ENCODE data around the gene CACNA1F. TPM values are rescaled to one million over a fixed set of nuclear protein-coding genes. Genes with fewer than 3 reads are reported as not detected.

Gene CACNA1F
- polyA plus RNA-seq, 3 donors = 0.73 TPM; not detected in 2

- Mint-ChIP-seq H3K27me3 (ENCODE audit: low read depth in 3 of 3) (peaks cover 0 to 6% (median 2%) of the 10 kb centered on the region in 3 donors), H3K4me3 (no peak overlapping the region), H3K27ac (peak overlapping the region in 1 of 7 donors; percentile 32), H3K36me3 (peaks cover 59 to 89% of the 10 kb centered on the region in 2 donors), H3K4me1 (no peaks in the 10 kb centered on the region), H3K9me3 (peaks cover 0 to 1% (median 0%) of the 10 kb centered on the region in 7 donors)
- TF ChIP-seq CTCF (IDR thresholded peaks at IDR 0.05) = no peak
- 97% methylated on average over 6 of the region's 10 CpGs for WGBS (ENCODE audit: insufficient coverage)
- H3K4me3 ChIP-seq (replicated peaks in 1 of 3; ENCODE audit: low read depth in 2 of 3, low read length in 3 of 3) = no peak overlapping the region
- intact Hi-C loops (cut with micrococcal nuclease) = no loop called here
- no peak overlapping the region for H3K27ac ChIP-seq (ENCODE audit: low read depth in 1 of 2, low read length in 2 of 2)
- no peak overlapping the region for H3K4me2 ChIP-seq (replicated peaks; ENCODE audit: extremely low read depth, low read length, poor library complexity, severe bottlenecking)
- peaks cover 66 to 93% of the 10 kb centered on the region in 2 donors for H3K36me3 ChIP-seq (replicated peaks in 1 of 2; ENCODE audit: control insufficient read depth in 1 of 2, insufficient read depth in 2 of 2, low read length in 2 of 2)
- no peak overlapping the region for H3K9ac ChIP-seq (ENCODE audit: insufficient read depth, low read length, poor library complexity, severe bottlenecking)
- DNase-seq = no peak
- no peaks in the 10 kb centered on the region for H3K4me1 ChIP-seq (ENCODE audit: control insufficient read depth in 1 of 2, insufficient read depth in 2 of 2, low read length in 2 of 2)
- H2AFZ ChIP-seq (ENCODE audit: insufficient read depth, low read depth, low read length, poor library complexity, severe bottlenecking) = no peak overlapping the region
- peaks cover 4% of the 10 kb centered on the region for H4K20me1 ChIP-seq (ENCODE audit: insufficient read depth, low read length)
- H3K27me3 ChIP-seq (ENCODE audit: control insufficient read depth in 2 of 2, insufficient read depth in 2 of 2, low read length in 2 of 2) = no peaks in the 10 kb centered on the region
- no peaks in the 10 kb centered on the region for H3K9me3 ChIP-seq (replicated peaks in 1 of 2; ENCODE audit: control insufficient read depth in 1 of 2, insufficient read depth in 1 of 2, low read length in 2 of 2)
- H3K79me2 ChIP-seq (ENCODE audit: insufficient read depth, low read length) = no peaks in the 10 kb centered on the region
These were observed 13.4 kb upstream of the CACNA1F start for GRCh38 chrX:49246541-49246940.

GRCh38 chrX:49244207-49244606 lies 11.1 kb upstream of the CACNA1F start:
- no peak for TF ChIP-seq CTCF (IDR thresholded peaks at IDR 0.05)
- Histone ChIP-seq H3K4me3 (replicated peaks in 1 of 3; ENCODE audit: low read depth in 2 of 3, low read length in 3 of 3) (no peak overlapping the region), H3K4me1 (ENCODE audit: control insufficient read depth in 1 of 2, insufficient read depth in 2 of 2, low read length in 2 of 2) (no peaks in the 10 kb centered on the region), H3K27me3 (ENCODE audit: control insufficient read depth in 2 of 2, insufficient read depth in 2 of 2, low read length in 2 of 2) (no peaks in the 10 kb centered on the region), H3K9ac (ENCODE audit: insufficient read depth, low read length, poor library complexity, severe bottlenecking) (no peak overlapping the region), H3K36me3 (replicated peaks in 1 of 2; ENCODE audit: control insufficient read depth in 1 of 2, insufficient read depth in 2 of 2, low read length in 2 of 2) (peaks cover 66 to 91% of the 10 kb centered on the region in 2 donors), H3K4me2 (replicated peaks; ENCODE audit: extremely low read depth, low read length, poor library complexity, severe bottlenecking) (no peak overlapping the region), H3K79me2 (ENCODE audit: insufficient read depth, low read length) (peaks cover 15% of the 10 kb centered on the region), H3K9me3 (replicated peaks in 1 of 2; ENCODE audit: control insufficient read depth in 1 of 2, insufficient read depth in 1 of 2, low read length in 2 of 2) (no peaks in the 10 kb centered on the region), H2AFZ (ENCODE audit: insufficient read depth, low read depth, low read length, poor library complexity, severe bottlenecking) (no peak overlapping the region), H4K20me1 (ENCODE audit: insufficient read depth, low read length) (no peaks in the 10 kb centered on the region), H3K27ac (ENCODE audit: low read depth in 1 of 2, low read length in 2 of 2) (no peak overlapping the region)
- WGBS (ENCODE audit: insufficient coverage) = no CpG with 5 or more reads among the region's 2 CpGs
- no peak for DNase-seq
- intact Hi-C loops (cut with micrococcal nuclease) = no loop called here
- Mint-ChIP-seq H3K36me3 (peaks cover 54 to 91% of the 10 kb centered on the region in 2 donors), H3K27ac (peak overlapping the region in 3 of 7 donors; percentile 1 to 63 (median 27)), H3K4me1 (peaks cover 4% of the 10 kb centered on the region), H3K27me3 (ENCODE audit: low read depth in 3 of 3) (peaks cover 0 to 4% (median 0%) of the 10 kb centered on the region in 3 donors), H3K9me3 (peaks cover 0 to 1% (median 0%) of the 10 kb centered on the region in 7 donors), H3K4me3 (no peak overlapping the region)
